GM21737 (cell line): ENCODE measurements around the gene ABCC6.
"Not testable (repeated sequence)": the region's sequence is repeated elsewhere in the genome, so short reads cannot be mapped to it uniquely, and the experiment has no call there.

Experiments used
- ATAC-seq: cut with Tn5 transposase; IDR thresholded peaks from one replicate; pipeline ENCODE4 v1.9.1; 2021; ENCODE audit warnings: mild to moderate bottlenecking, moderate library complexity; ENCODE audit not compliant: unreplicated experiment

ABCC6 gene

DNA sequence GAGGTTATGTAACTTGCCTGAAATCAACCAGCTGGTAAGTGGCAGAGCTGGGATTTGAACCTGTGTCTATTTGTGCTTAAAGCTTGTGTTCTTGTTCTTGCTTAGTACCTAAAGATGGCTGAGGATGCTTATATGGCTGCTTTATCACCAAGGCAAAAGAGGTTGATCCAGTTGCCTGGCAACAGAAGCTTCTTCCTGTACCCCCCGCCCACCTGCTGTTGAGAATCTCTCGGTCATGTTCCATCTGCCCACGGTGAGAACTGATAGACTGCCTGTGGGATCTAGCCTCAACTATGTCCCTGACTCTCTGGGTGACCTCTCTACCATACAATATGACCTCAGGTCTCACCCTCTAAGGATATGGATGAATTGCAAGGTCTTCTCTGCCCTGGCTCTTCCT lies 60.7 kb downstream of the ABCC6 start:
- no peak for ATAC-seq

GRCh38 chr16:16161840-16162239 lies 61.5 kb downstream of the ABCC6 start:
- ATAC-seq: not testable (repeated sequence)

DNA sequence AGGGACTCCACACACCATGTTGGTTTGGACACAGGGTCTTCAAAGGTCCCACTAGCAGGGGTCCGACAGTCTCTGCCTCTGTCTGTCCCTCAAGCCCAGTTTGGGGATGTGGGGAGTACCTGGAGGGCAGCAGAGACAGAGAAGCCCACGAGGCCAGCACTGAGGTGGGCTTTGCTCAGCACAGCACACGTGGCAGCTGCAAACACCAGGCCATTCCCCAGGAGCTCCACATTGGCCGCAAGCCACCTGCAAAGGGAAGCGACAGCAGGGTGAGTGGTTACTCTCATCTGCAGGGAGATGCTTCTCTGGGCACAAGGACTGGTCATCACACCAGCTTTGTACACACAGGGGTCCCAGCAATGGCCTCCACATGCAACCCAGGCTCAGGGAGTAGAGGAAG lies 62.0 kb downstream of the ABCC6 start:
- no peak for ATAC-seq

DNA sequence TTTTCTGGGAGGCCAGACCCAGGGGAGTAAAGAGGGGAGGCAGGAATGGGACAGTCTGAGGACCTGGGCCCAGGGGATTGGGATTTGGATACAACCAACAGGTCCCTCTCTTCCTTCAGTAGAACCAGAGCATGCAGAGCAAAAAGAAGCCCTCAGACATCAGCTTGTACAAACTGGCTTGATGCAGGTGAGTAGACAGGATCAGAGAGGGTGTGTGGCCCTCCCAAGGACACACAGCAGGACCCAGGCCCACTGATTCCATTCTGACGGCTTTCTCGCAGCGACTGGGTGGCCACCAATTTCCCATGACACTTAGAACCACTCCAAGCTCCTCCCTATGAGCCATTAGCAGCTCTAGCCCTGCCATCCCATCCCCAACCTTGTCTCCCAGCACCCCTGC lies 63.6 kb downstream of the ABCC6 start:
- ATAC-seq: no peak

DNA sequence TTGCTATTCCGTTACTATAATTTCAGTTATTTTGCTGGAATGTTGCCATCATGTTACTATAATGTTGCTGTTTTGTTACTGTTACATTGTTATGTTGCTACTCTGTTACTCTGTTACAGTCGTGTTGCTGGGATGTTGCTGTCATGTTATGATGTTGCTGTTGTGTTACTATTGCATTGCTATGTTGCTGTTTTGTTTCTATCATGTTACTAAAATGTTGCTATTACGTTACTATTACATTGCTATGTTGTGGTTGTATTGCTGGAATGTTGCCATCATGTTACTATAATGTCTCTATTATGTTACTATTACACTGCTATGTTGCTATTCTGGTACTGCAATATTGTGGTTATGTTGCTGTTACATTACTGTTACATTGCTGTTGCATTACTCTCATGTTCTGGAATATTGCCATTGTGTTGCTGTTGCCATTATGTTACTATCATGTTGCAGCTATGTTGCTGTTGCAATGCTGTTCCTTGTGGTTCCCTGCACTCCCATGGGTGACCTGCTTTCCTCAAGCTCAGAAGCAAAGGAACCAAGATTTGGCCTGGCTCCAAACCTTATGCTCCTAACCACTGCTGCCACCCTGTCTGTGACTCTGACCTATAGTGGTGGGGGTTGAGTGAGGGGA lies 64.4 kb downstream of the ABCC6 start:
- ATAC-seq: no peak

GRCh38 chr16:16158082-16158658 lies 65.1 kb downstream of the ABCC6 start:
- ATAC-seq: no peak

- no peak for ATAC-seq
Measured at GRCh38 chr16:16157166-16157565, 66.1 kb downstream of the ABCC6 start.

DNA sequence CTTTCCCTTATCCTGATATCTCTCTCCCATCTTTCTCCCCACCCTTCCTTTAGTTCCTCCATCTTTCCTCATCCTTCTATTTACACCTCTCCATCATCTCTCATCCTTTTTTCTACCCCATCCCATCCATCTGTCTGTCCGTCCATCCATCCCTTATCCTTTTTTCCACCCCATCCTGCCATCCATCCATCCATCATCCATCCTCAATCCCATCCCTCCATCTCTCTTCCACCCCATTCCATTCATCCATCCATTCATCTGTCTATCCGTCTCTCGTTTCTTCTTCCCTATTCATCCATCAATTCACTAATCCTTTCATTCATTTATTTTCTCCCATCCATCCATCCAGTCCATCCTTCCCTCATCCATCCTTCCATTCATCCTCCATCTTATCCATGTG lies 68.1 kb downstream of the ABCC6 start:
- no peak for ATAC-seq

DNA sequence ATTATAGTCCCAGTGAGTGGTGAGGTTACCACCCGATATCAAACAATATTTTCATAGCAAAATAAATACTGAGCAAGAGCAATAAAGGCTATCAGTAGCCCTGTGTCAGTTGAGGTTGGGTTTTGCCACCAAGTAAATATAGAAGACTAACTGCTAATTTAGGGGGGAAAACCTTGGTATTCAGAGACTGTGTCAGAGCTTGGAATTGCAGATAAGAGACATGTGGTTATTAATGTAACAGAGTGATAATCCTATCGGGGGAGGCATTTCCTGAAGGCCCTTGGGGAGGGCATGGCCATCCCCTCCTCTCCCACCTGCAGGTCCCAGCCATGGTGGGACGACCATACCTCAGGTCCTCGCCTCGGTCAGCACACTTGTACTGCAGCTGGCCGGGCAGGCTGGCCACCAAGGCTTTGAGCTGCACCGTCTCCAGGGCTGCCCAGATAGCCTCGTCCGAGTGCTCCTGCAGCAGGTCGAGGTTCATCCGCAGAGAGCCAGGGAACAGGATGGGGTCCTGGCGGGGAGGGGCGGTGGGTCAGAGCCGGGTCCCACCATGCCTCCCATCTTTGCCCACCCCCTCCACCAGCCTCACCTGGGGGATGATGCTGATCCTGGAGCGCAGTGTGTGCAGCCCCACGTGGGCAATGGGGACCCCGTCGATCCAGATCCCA lies 68.9 kb downstream of the ABCC6 start:
- no peak for ATAC-seq

- ATAC-seq: not testable (repeated sequence)
Measured at GRCh38 chr16:16153000-16153399, 70.3 kb downstream of the ABCC6 start.

DNA sequence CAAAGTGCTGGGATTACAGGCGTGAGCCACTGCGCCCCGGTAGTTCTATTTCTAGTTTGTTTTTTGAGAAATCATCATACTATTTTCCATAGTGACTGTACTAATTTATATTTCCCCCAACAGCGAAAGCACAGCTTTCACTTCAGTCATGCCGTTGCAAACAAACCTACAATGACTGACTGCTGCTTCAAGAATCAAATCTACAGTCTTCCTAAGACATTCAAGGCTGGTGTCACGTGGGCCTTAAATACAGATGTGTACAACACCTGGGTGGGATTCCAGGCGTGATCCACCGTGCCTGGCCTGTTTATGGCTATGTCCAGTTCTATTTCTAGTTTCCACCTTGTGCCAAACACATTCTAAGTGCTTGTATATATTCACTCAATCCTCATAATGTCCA lies 72.0 kb downstream of the ABCC6 start:
- ATAC-seq: no peak

GRCh38 chr16:16150878-16151152 lies 72.5 kb downstream of the ABCC6 start:
- no peak for ATAC-seq

GRCh38 chr16:16150117-16150877 lies 73.0 kb downstream of the ABCC6 start:
- ATAC-seq: no peak

GRCh38 chr16:16149710-16150116 lies 73.6 kb downstream of the ABCC6 start:
- no peak for ATAC-seq

- no peak for ATAC-seq
Measured at GRCh38 chr16:16148755-16149154, 74.5 kb downstream of the ABCC6 start.

- ATAC-seq: not testable (repeated sequence)
Measured at GRCh38 chr16:16148000-16148599, 75.2 kb downstream of the ABCC6 start.

DNA sequence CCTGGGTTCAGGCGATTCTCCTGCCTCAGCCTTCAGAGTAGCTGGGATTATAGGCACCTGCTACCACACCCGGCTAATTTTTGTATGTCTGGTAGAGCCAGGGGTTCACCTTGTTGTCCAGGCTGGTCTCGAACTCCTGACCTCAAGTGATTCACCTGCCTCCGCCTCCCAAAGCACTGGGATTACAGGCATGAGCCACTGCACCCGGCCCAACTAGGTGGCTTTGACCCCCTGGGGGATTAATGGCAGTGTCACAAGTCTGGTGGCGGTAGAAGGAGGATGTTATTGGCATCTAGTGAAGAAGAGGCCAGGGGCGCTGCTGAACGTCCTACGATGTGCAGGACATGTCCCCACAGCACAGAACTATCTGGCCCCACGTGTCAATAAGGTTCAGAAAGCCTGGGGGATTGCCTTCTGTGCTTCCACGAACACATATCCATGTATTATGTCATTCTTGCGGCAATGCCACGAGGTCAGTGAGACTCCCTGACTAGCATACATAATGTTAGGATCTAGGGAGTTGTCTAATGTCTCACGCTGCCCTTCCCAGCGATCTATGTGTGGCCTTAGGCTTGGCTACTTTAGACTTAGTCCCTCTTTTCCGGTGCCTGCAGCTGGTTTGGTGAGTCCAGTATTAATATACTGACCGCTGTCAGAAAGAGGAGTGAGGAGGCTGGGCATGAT lies 75.8 kb downstream of the ABCC6 start:
- ATAC-seq: no peak

- ATAC-seq: no peak
Measured at GRCh38 chr16:16146380-16147315, 76.6 kb downstream of the ABCC6 start.

DNA sequence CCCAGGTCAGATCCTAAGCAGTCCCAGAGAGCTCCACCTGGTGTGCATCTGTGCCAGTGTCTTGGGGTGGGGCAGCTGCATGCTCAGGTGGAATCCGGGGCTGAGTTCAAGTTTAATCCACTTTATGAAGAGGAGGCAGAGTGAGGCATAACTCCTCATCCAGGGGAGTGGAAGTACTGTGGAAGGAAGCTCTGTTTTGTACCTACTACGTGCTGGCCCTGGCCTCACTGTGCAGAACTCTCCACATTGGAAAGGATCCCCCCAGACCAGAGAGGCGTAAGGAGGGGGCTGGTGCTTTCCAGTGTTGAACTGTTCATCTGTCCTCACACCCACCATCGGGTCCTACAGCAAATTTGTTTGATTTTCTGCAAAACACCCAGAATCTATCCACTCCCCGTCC lies 78.0 kb downstream of the ABCC6 start:
- no peak for ATAC-seq

- ATAC-seq: no peak
Measured at GRCh38 chr16:16144416-16144815, 78.9 kb downstream of the ABCC6 start.
